HuH-7.5 (cell line): ENCODE data around the gene ZMIZ1.

Experiments used
- DNase-seq: peaks from one replicate; pipeline ENCODE4 v3.0.0; 2011; ENCODE audit warnings: low spot score

Gene ZMIZ1

GRCh38 chr10:79186486-79187120, 117.8 kb downstream of the ZMIZ1 start:
- DNase-seq, result no peak

GRCh38 chr10:79187121-79187940, 118.6 kb downstream of the ZMIZ1 start:
- no peak for DNase-seq

- DNase-seq, result no peak
Measured at GRCh38 chr10:79188154-79188965, 119.6 kb downstream of the ZMIZ1 start.

- no peak for DNase-seq
Measured at GRCh38 chr10:79189181-79189580, 120.4 kb downstream of the ZMIZ1 start.

GRCh38 chr10:79189853-79190435, 121.2 kb downstream of the ZMIZ1 start:
- DNase-seq, result no peak

- no peak for DNase-seq
Measured at GRCh38 chr10:79190740-79191261, 122.0 kb downstream of the ZMIZ1 start.

- DNase-seq, result no peak
Measured at GRCh38 chr10:79191951-79192676, 123.3 kb downstream of the ZMIZ1 start.

- DNase-seq, result no peak
Measured at GRCh38 chr10:79192677-79193003, 123.9 kb downstream of the ZMIZ1 start.

GRCh38 chr10:79193694-79194382, 125.1 kb downstream of the ZMIZ1 start:
- DNase-seq, result no peak

GRCh38 chr10:79195091-79195923, 126.5 kb downstream of the ZMIZ1 start:
- peak; percentile 75 for DNase-seq

- peak; percentile 82 for DNase-seq
Measured at GRCh38 chr10:79196470-79197461, 128.0 kb downstream of the ZMIZ1 start.

GRCh38 chr10:79197558-79197957, 128.8 kb downstream of the ZMIZ1 start:
- no peak for DNase-seq

- no peak for DNase-seq
Measured at GRCh38 chr10:79200346-79200745, 131.6 kb downstream of the ZMIZ1 start.

- DNase-seq, result no peak
Measured at GRCh38 chr10:79201706-79202105, 132.9 kb downstream of the ZMIZ1 start.

- DNase-seq, result peak; percentile 34
Measured at GRCh38 chr10:79202188-79203013, 133.6 kb downstream of the ZMIZ1 start.

- no peak for DNase-seq
Measured at GRCh38 chr10:79203014-79203644, 134.4 kb downstream of the ZMIZ1 start.

- DNase-seq, result no peak
Measured at GRCh38 chr10:79203833-79204232, 135.1 kb downstream of the ZMIZ1 start.
